ENCODE results near the gene STC2. TPM values are rescaled to one million over a fixed set of nuclear protein-coding genes. Genes with fewer than 3 reads are reported as not detected.
A peak's percentile ranks its signal among the peaks of the same experiment; 100 is the strongest.

STC2 gene
- total and polyA plus RNA-seq, 2 of the 8 experiments (the other 6 are each of a cell fraction or from before 2014, with no cell fraction given): 26.4 to 53.1 TPM

GRCh38 chr5:173327084-173327947 is 898 bp downstream of the STC2 start (continued):
- TF ChIP-seq NANOG (IDR thresholded peaks at IDR 0.05; ENCODE audit: insufficient read depth, low read depth, low read length, poor library complexity, severe bottlenecking) (no peak), MAX (IDR thresholded peaks at IDR 0.05) (peak; percentile 61), FOSL1 (IDR thresholded peaks at IDR 0.05; ENCODE audit: insufficient read depth, low read depth, low read length) (no peak), CTCF (IDR thresholded peaks at IDR 0.05; ENCODE audit: control extremely low read depth in 1 of 3, insufficient read depth in 1 of 3, low read depth in 1 of 3, low read length in 3 of 3) (no peak), SP4 (IDR thresholded peaks at IDR 0.05; ENCODE audit: low read length) (0 out of 2 replicates have a peak, but pooled peaks have one; percentile 24), GABPA (IDR thresholded peaks at IDR 0.05; ENCODE audit: borderline replicate concordance, insufficient read depth, low read length) (0 out of 2 replicates have a peak, but pooled peaks have one; percentile 20), SP2 (IDR thresholded peaks at IDR 0.05; ENCODE audit: low read length) (no peak), EP300 (IDR thresholded peaks at IDR 0.05; ENCODE audit: borderline replicate concordance in 1 of 2, low read depth in 2 of 2, low read length in 2 of 2) (no peak), EZH2 (IDR thresholded peaks at IDR 0.05; ENCODE audit: low read depth, low read length, severe bottlenecking) (no peak), ATF2 (IDR thresholded peaks at IDR 0.05; ENCODE audit: low read length) (no peak), SIX5 (IDR thresholded peaks at IDR 0.05; ENCODE audit: low read depth, low read length) (no peak), CTBP2 (IDR thresholded peaks at IDR 0.05; ENCODE audit: borderline replicate concordance, insufficient read depth, insufficient read length, low read length) (no peak)
